Epithelial cell of esophagus (primary cell): ENCODE data around the gene SHMT2.

Experiments used
- DNase-seq: peaks from one replicate; pipeline ENCODE4 v3.0.0; 2010; ENCODE audit warnings: low read depth
- H3K4me3 ChIP-seq: 2 replicates; pipeline ENCODE4 v1.5.1; 2011; ENCODE audit warnings: mild to moderate bottlenecking, low read length, control low read depth
- TF ChIP-seq, protein P1 (sequence below): IDR thresholded peaks from 2 replicates; pipeline ENCODE4 v1.5.1; 2011; ENCODE audit warnings: low read depth, mild to moderate bottlenecking, low read length, control low read depth, inconsistent platforms; ENCODE audit not compliant: insufficient read depth; ENCODE audit errors: missing control alignments

SHMT2 gene

DNA sequence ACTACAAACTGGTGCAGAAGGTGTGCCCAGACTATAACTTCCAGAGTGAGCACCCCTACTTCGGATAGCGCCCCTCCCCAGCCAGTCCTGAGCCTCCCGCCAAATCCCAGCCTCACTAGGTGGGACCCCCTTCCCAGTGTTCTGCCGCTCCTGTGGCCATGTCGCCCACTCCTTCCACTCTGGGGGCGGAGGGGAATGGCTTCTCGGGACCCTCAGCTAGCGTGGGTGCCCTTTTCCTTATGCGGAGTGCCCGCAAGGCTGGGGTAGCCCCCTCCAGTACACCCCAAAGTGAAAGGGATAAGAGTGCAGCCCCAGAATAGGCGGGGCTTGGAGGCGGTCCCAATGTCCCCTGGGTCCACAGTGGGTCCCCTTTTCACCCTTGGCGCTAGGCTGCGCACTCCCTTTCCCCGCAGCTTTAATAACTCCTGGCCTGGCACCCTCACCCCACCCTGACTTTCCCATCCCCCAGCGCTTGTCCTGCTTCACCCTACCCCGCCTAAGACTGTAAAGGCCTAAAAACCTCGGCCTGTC is 3.8 kb upstream of the SHMT2 start:
- H3K4me3 ChIP-seq = no peak overlapping the region
- TF ChIP-seq, protein P1, sequence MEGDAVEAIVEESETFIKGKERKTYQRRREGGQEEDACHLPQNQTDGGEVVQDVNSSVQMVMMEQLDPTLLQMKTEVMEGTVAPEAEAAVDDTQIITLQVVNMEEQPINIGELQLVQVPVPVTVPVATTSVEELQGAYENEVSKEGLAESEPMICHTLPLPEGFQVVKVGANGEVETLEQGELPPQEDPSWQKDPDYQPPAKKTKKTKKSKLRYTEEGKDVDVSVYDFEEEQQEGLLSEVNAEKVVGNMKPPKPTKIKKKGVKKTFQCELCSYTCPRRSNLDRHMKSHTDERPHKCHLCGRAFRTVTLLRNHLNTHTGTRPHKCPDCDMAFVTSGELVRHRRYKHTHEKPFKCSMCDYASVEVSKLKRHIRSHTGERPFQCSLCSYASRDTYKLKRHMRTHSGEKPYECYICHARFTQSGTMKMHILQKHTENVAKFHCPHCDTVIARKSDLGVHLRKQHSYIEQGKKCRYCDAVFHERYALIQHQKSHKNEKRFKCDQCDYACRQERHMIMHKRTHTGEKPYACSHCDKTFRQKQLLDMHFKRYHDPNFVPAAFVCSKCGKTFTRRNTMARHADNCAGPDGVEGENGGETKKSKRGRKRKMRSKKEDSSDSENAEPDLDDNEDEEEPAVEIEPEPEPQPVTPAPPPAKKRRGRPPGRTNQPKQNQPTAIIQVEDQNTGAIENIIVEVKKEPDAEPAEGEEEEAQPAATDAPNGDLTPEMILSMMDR = no peak
- no peak for DNase-seq

DNA sequence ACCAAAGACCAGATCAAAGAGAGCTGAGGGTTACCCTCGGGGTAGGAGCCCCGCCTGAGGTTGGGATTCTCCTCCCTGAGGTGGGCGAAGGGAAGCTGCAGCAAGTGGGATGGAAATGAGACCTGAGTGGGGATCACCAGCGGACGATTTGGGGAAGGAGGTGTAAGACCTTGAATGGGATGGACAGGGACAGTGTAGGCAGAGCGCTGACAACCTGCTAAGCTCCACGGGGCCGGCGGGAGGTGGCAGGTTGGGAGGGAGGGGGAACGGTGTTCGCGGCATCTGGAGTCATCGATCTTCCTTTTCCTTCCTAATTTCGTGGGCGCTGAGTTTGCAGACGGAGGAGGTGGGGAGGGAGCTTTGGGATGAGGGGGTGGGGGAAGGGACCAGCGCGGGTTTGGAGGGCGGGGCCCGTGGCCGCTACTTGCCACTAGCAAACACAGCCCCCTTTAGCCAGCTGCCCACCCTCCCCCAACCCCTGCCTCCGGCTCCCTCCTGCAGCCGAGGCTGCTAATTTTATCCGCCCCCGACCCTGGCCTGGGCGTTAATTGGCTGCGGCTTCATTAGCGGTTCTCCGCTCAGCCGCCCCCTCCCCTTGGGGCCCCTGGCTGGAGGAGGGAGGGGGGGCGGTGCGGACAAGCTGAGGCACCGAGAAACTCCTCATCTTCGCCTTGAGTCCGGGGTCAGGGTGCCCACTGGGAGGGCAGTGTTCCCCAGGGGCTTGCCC is 2.8 kb upstream of the SHMT2 start:
- no peak overlapping the region for H3K4me3 ChIP-seq
- no peak for DNase-seq
- TF ChIP-seq, protein P1 = no peak

DNA sequence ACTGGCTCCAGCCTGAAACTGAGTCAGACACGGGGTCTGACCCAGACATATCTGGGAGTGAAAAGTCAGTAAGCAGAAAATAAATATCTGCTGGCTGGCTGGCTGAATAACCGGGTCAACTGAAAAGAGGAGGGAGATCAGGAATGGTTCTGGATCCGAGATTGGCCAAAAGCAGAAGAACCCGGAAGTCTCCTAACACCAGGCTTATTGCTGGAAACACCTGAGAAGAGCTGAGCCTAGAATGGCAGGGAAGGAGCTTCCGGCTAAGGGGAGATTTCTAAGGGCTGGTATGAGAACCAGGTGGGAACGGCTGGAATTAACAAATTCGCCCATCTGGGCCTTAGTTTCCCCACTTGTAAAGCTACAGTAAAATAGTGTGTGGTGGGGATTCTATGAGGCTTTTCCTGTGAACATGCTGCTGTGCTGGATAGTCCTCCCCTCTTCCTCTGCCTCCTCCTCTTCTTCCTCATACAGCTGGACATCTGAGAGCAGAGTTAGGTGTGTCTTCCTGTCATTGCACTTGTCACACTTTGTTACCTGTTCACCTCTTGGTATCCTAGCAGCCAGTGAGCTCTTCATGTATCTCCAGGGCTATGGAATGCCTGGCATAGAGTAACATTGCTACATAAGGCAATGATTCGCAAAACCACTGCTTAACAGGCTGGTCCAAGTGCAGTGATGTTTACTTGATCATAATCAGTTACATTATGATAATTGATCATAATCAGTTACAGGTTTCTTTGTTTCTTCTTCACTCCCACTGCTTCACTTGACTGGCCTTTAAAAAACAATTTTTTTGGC is 2.0 kb upstream of the SHMT2 start:
- DNase-seq = peak; percentile 67

DNA sequence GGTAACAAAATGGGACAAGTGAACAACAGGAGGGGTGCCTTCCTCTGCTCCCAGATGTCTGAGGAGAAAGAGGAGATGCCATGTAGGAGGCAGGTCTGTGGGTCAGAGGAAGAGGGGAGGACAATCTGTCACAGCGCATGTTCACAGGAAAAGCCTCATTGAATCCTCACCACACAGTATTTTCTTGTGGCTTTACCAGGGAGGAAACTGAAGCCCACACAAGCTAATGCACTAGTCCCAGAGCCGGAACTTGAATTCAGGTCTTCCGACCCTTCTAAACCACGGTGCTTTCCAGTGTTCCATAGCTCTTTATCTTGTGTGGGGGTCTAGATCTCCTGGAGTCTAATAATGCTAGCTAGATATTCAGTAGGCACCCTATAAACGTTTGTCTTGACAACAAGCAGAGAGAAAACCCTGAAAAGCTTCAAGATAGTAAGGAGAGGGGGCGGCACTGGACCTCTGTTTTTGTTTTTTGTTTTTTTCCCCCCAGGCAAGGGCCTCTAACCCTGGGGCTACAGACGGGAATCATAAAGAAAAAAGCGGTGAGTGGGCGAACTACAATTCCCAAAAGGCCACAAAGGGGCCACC is 371 bp upstream of the SHMT2 start:
- no peak for DNase-seq
- H3K4me3 ChIP-seq = peak overlapping the region; percentile 92
- TF ChIP-seq, protein P1 = peak; percentile 18

More for the DNA sequence above, 2.0 kb upstream of the SHMT2 start:
- no peak overlapping the region for H3K4me3 ChIP-seq
- TF ChIP-seq, protein P1 = no peak

DNA sequence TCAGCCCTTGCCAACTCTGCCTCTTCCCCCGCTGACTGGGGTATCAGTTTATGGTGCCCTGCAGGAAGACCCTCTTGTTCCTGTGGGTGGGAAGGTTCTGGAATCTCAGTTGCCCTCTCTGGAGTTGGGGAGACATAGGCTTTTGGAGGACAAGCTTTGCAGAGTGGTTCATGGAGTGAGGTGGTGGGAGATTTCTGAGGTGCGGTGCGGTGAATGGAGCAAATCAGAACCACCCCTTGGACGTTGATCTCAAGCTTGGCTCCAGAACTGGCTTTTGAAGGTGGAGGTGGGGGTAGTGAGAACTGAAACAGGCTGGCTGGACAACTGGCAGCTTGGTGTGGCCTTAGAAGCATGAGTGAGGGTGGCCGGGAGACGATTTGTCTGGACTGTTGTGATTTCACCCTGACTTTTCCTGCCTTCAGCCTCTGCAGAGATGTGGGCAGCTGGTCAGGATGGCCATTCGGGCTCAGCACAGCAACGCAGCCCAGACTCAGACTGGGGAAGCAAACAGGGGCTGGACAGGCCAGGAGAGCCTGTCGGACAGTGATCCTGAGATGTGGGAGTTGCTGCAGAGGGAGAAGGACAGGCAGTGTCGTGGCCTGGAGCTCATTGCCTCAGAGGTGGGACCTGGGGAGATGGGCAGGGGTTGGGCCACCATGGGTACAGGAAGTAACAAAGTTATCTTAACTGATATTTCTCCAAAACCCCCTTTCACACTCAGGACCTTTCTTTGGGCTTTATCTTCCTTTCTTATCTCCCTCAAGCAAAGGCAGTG is 1.1 kb downstream of the SHMT2 start:
- TF ChIP-seq, protein P1 = no peak
- peak overlapping the region; percentile 92 for H3K4me3 ChIP-seq
- no peak for DNase-seq

DNA sequence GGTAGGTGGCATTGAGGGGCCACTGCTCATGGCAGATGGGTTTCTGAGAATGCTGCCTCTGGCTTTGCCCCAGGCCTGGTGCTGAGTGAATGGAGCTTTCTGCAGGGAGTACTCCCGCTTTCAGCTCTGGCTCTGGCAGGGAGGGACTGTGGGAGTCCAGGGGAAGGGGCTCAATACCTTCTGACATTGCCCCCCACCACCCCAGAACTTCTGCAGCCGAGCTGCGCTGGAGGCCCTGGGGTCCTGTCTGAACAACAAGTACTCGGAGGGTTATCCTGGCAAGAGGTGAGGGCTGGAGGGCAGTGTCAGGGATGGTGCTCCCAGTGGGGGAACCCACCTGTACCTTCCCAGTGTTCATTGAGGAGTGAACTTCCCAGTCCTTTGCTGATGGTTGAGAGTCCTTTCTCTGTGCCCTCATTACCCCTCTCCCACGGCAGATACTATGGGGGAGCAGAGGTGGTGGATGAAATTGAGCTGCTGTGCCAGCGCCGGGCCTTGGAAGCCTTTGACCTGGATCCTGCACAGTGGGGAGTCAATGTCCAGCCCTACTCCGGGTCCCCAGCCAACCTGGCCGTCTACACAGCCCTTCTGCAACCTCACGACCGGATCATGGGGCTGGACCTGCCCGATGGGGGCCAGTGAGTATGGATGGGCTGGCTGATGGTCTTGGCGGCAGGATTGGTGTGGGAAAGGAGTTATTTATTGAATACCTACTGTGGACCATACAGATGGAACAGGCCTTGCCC is 1.9 kb downstream of the SHMT2 start:
- no peak overlapping the region for H3K4me3 ChIP-seq
- TF ChIP-seq, protein P1 = no peak

More for the DNA sequence above, 1.9 kb downstream of the SHMT2 start:
- DNase-seq = no peak
